Endothelial cell (in vitro differentiated cells): ENCODE results near the gene TMSB10. TPM values are rescaled to one million over a fixed set of nuclear protein-coding genes. Genes with fewer than 3 reads are reported as not detected.
"Not testable (repeated sequence)": the region's sequence is repeated elsewhere in the genome, so short reads cannot be mapped to it uniquely, and the experiment has no call there.

Experiments used
- DNase-seq: peaks from one replicate; pipeline ENCODE4 v3.0.0; 2021; ENCODE audit warnings: low spot score
- H3K27ac Mint-ChIP-seq: one replicate; pipeline ENCODE4 v1.8.0; 2021; ENCODE audit warnings: mixed read lengths, inconsistent platforms; ENCODE audit not compliant: unreplicated experiment
- H3K27me3 Mint-ChIP-seq: one replicate; pipeline ENCODE4 v1.8.0; 2021; ENCODE audit warnings: mild to moderate bottlenecking, moderate library complexity, mixed read lengths, inconsistent platforms; ENCODE audit not compliant: unreplicated experiment
- H3K36me3 Mint-ChIP-seq: one replicate; pipeline ENCODE4 v1.8.0; 2021; ENCODE audit warnings: mild to moderate bottlenecking, low read depth, mixed read lengths, inconsistent platforms; ENCODE audit not compliant: unreplicated experiment
- H3K4me1 Mint-ChIP-seq: one replicate; pipeline ENCODE4 v1.8.0; 2021; ENCODE audit warnings: mild to moderate bottlenecking, mixed read lengths, inconsistent platforms; ENCODE audit not compliant: unreplicated experiment
- H3K4me3 Mint-ChIP-seq: one replicate; pipeline ENCODE4 v1.8.0; 2021; ENCODE audit warnings: mild to moderate bottlenecking, mixed read lengths, inconsistent platforms; ENCODE audit not compliant: unreplicated experiment
- H3K9me3 Mint-ChIP-seq: one replicate; pipeline ENCODE4 v1.8.0; 2021; ENCODE audit warnings: mixed read lengths, inconsistent platforms; ENCODE audit not compliant: unreplicated experiment
- total RNA-seq: library from RNA; stranded (reverse); fragmentation: NEBNext Ultra II Directional; extraction: Animal tissue kit (Norgen Biotek cat#: 25700); gene quantifications from one replicate; pipeline ENCODE4 v1.2.1, GENCODE V29; 2021; ENCODE audit not compliant: unreplicated experiment
- TF ChIP-seq, protein P1 (sequence below): fragments of 200-600 bp; sonication (generic); IDR thresholded peaks from one replicate; pipeline ENCODE4 v1.5.0; 2021; ENCODE audit warnings: antibody characterized with exemption; ENCODE audit not compliant: unreplicated experiment

Gene TMSB10
- total RNA-seq, 1 donor from 2014 or later: 3,500 TPM

DNA sequence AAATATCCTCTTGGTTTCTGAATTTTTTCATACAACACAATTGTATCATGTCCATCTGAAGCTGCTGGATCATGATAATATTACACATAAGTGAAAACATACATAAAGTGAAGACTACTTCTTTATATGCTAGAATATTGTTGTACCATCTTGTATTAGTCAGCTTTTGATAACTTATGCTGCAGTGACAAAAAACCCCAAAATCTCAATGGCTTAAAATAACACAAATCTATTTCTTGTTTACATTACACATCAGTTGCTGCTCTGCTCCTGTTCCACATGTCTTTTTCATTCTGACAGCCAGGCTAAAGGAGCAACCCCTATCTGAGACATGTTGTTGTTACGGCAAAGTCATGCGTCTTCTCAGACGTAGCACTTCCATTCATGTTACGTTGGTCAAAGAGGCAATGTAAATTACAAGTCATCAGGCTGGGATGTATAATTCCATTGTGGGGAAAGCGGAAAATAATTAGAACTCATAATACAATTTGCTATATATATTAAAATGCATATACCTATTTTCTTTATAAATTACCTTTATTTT is 5.8 kb downstream of the TMSB10 start:
- peaks cover 18% of the 10 kb centered on the region for H3K4me1 Mint-ChIP-seq
- H3K27me3 Mint-ChIP-seq: peaks cover 19% of the 10 kb centered on the region
- no peak overlapping the region for H3K4me3 Mint-ChIP-seq
- H3K9me3 Mint-ChIP-seq: no peaks in the 10 kb centered on the region
- no peak overlapping the region for H3K27ac Mint-ChIP-seq
- no peak for DNase-seq
- TF ChIP-seq, protein P1, sequence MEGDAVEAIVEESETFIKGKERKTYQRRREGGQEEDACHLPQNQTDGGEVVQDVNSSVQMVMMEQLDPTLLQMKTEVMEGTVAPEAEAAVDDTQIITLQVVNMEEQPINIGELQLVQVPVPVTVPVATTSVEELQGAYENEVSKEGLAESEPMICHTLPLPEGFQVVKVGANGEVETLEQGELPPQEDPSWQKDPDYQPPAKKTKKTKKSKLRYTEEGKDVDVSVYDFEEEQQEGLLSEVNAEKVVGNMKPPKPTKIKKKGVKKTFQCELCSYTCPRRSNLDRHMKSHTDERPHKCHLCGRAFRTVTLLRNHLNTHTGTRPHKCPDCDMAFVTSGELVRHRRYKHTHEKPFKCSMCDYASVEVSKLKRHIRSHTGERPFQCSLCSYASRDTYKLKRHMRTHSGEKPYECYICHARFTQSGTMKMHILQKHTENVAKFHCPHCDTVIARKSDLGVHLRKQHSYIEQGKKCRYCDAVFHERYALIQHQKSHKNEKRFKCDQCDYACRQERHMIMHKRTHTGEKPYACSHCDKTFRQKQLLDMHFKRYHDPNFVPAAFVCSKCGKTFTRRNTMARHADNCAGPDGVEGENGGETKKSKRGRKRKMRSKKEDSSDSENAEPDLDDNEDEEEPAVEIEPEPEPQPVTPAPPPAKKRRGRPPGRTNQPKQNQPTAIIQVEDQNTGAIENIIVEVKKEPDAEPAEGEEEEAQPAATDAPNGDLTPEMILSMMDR: no peak
- H3K36me3 Mint-ChIP-seq: peaks cover 36% of the 10 kb centered on the region

DNA sequence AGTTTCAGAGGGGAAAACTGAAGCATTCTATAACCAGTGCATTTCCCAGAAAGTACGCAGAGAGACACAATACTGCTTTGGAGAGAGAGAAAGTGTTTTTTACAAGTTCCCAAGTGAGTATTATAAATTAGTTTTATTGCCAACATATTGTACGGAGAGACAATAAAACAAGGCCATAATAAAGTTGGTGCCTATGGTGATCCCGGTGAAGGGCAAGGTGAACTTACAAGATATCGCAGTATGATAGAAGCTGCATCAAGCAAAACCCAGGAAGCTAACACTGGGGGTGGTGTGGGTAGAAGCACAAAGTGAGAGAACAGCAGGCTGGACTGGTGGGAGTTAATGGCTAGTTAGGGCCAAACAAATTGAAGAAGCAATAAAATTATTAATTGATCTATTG is 7.5 kb downstream of the TMSB10 start:
- Mint-ChIP-seq H3K27ac (no peak overlapping the region), H3K4me1 (peaks cover 8% of the 10 kb centered on the region), H3K9me3 (no peaks in the 10 kb centered on the region), H3K4me3 (no peak overlapping the region), H3K27me3 (peaks cover 11% of the 10 kb centered on the region), H3K36me3 (peaks cover 22% of the 10 kb centered on the region)
- TF ChIP-seq, protein P1: no peak
- DNase-seq: no peak

DNA sequence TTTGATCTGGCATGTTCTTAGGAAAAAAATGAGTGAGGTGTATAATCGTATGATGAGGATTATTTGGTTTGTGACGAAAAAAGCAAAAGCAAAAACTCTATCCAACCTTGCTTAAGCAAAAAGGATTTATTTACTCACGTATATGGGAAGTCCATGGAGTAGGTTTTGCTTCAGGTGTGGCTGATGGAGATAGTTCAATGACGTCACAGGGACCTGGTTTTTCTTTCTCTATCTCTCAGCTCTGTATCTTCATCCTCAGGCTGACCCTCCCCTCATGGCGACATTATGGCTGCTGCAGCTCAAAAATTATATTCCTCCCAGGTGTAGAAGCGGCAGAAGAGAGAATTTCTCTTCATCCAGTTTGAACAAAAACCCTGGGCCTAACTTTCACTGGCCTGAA is 8.9 kb downstream of the TMSB10 start:
- Mint-ChIP-seq H3K4me1 (peaks cover 4% of the 10 kb centered on the region), H3K36me3 (peaks cover 10% of the 10 kb centered on the region), H3K27me3 (peaks cover 7% of the 10 kb centered on the region), H3K4me3 (no peak overlapping the region), H3K27ac (no peak overlapping the region), H3K9me3 (no peaks in the 10 kb centered on the region)
- no peak for DNase-seq
- TF ChIP-seq, protein P1: no peak

DNA sequence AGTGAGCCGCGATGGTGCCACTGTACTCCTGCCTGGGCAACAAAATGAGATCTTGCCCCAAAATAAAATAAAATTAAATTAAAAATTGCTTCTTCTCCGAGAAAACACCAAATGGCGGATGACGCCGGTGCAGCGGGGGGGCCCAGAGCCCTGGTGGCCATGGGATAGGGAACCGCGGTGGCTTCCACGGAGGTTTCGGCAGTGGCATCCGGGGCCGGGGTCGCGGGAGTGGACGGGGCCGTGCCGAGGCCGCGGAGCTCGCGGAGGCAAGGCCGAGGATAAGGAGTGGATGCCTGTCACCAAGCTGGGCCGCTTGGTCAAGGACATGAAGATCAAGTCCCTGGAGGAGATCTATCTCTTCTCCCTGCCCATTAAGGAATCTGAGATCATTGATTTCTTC is 10.2 kb downstream of the TMSB10 start:
- not testable (repeated sequence) for H3K9me3 Mint-ChIP-seq, H3K4me3 Mint-ChIP-seq, H3K4me1 Mint-ChIP-seq, DNase-seq, H3K27ac Mint-ChIP-seq, H3K36me3 Mint-ChIP-seq, H3K27me3 Mint-ChIP-seq

DNA sequence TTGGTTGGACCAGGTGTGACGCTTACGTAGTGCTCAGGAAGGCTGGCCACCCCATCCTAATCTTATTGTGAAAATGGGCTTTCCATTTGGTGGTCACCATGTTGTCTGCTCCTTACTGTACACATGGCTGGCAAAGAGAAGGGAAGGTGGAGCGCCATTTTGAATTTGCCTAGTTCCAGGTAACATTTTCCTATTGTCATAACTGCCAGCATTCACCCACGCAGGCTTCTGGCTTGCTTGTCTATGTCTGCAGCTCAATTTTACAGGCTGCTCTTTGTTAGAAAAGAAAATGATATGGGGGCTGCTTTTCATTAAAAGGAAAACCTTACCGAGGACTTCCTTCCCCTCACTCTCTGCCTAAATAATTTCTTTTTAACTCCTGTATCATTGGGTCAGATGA is 12.4 kb downstream of the TMSB10 start:
- H3K27me3 Mint-ChIP-seq, H3K4me1 Mint-ChIP-seq, H3K27ac Mint-ChIP-seq, H3K36me3 Mint-ChIP-seq, H3K4me3 Mint-ChIP-seq, H3K9me3 Mint-ChIP-seq, DNase-seq: not testable (repeated sequence)

DNA sequence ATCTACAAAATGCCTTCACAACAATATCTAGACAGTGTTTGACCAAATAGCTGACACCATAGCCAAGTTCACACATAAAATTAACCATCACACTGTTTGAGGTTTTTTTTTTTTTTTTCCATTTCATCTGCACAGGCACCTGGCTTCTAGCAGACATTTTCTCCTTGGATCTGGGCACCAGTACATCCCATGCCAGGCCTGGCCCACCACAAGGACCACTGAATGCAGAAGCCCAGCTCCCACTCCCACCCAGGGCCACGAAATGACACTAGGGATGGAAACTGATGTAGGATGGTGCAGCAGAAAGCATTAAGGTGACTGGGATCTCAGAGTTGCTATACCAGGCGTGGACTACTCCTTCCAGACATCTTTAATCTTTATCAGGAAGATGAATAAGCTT is 13.0 kb downstream of the TMSB10 start:
- TF ChIP-seq, protein P1: no peak
- Mint-ChIP-seq H3K9me3 (no peaks in the 10 kb centered on the region), H3K27me3 (no peaks in the 10 kb centered on the region), H3K4me3 (no peak overlapping the region), H3K27ac (no peak overlapping the region), H3K4me1 (peaks cover 3% of the 10 kb centered on the region), H3K36me3 (no peaks in the 10 kb centered on the region)
- no peak for DNase-seq
